ENCODE measurements around the gene WNT8B.

Gene WNT8B

GRCh38 chr10:100483876-100484666 is 21.3 kb downstream of the WNT8B start:
- DNase-seq, result no peak

GRCh38 chr10:100485366-100485765 is 22.6 kb downstream of the WNT8B start:
- DNase-seq, result no peak

- no peak for DNase-seq
Observed at GRCh38 chr10:100485801-100486495, 23.1 kb downstream of the WNT8B start.

- no peak for DNase-seq
Observed at GRCh38 chr10:100487529-100487928, 24.7 kb downstream of the WNT8B start.

GRCh38 chr10:100489396-100489795 is 26.6 kb downstream of the WNT8B start:
- no peak for DNase-seq

GRCh38 chr10:100490531-100490930 is 27.7 kb downstream of the WNT8B start:
- DNase-seq, result no peak

- DNase-seq, result no peak
Observed at GRCh38 chr10:100496567-100496966, 33.8 kb downstream of the WNT8B start.

GRCh38 chr10:100498059-100498458 is 35.2 kb downstream of the WNT8B start:
- DNase-seq, result no peak

- no peak for DNase-seq
Observed at GRCh38 chr10:100501423-100501822, 38.6 kb downstream of the WNT8B start.

- no peak for DNase-seq
Observed at GRCh38 chr10:100502926-100503494, 40.2 kb downstream of the WNT8B start.

GRCh38 chr10:100504096-100504495 is 41.3 kb downstream of the WNT8B start:
- DNase-seq, result no peak

- DNase-seq, result no peak
Observed at GRCh38 chr10:100505164-100505563, 42.4 kb downstream of the WNT8B start.

GRCh38 chr10:100506596-100507356 is 44.0 kb downstream of the WNT8B start:
- DNase-seq, result no peak

- no peak for DNase-seq
Observed at GRCh38 chr10:100507357-100507732, 44.5 kb downstream of the WNT8B start.

- DNase-seq, result no peak
Observed at GRCh38 chr10:100508266-100508665, 45.5 kb downstream of the WNT8B start.

- DNase-seq, result no peak
Observed at GRCh38 chr10:100508691-100509150, 45.9 kb downstream of the WNT8B start.

- DNase-seq, result no peak
Observed at GRCh38 chr10:100509241-100509840, 46.5 kb downstream of the WNT8B start.

GRCh38 chr10:100510533-100511308 is 47.9 kb downstream of the WNT8B start:
- DNase-seq, result no peak

- DNase-seq, result no peak
Observed at GRCh38 chr10:100515612-100516011, 52.8 kb downstream of the WNT8B start.

GRCh38 chr10:100516847-100517246 is 54.0 kb downstream of the WNT8B start:
- no peak for DNase-seq

- DNase-seq, result no peak
Observed at GRCh38 chr10:100518761-100519241, 56.0 kb downstream of the WNT8B start.

Data from NCI-H1417 treated with DMSO at 0.1 percent for 48 hours (cell line).